Measurements from ENCODE around the gene FBXO10.

DNA sequence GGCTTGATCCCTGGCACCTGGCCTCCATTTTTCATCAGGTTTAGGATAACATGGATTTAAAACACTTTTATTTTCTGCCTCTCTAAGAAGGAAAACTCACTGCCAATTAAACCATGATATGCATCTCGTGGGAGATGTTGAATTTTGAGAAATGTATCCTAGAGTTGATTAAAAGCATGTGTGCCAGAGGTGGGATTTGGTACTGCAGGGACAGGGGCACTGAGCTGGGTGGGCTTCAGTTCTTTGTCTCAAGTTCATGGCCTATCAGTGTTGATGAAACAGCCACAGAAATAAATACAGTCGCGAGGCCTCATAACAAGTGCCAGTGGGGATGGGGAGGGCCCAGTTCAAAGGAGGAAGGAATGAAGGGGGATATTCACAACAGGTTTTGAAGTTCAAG is 55.5 kb downstream of the FBXO10 start:
- TF ChIP-seq POLR2A (IDR thresholded peaks at IDR 0.05) = no peak
- TF ChIP-seq, protein P1, sequence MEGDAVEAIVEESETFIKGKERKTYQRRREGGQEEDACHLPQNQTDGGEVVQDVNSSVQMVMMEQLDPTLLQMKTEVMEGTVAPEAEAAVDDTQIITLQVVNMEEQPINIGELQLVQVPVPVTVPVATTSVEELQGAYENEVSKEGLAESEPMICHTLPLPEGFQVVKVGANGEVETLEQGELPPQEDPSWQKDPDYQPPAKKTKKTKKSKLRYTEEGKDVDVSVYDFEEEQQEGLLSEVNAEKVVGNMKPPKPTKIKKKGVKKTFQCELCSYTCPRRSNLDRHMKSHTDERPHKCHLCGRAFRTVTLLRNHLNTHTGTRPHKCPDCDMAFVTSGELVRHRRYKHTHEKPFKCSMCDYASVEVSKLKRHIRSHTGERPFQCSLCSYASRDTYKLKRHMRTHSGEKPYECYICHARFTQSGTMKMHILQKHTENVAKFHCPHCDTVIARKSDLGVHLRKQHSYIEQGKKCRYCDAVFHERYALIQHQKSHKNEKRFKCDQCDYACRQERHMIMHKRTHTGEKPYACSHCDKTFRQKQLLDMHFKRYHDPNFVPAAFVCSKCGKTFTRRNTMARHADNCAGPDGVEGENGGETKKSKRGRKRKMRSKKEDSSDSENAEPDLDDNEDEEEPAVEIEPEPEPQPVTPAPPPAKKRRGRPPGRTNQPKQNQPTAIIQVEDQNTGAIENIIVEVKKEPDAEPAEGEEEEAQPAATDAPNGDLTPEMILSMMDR (IDR thresholded peaks at IDR 0.05) = no peak

All from thyroid gland (tissue), 4 donors.